ENCODE results near the gene FNDC3B.

The FNDC3B gene

GRCh38 chr3:172202797-172203196 lies 163.4 kb downstream of the FNDC3B start:
- no peak for DNase-seq (ENCODE audit: low read depth)
- TF ChIP-seq, protein P1, sequence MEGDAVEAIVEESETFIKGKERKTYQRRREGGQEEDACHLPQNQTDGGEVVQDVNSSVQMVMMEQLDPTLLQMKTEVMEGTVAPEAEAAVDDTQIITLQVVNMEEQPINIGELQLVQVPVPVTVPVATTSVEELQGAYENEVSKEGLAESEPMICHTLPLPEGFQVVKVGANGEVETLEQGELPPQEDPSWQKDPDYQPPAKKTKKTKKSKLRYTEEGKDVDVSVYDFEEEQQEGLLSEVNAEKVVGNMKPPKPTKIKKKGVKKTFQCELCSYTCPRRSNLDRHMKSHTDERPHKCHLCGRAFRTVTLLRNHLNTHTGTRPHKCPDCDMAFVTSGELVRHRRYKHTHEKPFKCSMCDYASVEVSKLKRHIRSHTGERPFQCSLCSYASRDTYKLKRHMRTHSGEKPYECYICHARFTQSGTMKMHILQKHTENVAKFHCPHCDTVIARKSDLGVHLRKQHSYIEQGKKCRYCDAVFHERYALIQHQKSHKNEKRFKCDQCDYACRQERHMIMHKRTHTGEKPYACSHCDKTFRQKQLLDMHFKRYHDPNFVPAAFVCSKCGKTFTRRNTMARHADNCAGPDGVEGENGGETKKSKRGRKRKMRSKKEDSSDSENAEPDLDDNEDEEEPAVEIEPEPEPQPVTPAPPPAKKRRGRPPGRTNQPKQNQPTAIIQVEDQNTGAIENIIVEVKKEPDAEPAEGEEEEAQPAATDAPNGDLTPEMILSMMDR (conservative IDR thresholded peaks at IDR 0.05; ENCODE audit: control insufficient read depth, insufficient read depth, low read depth, low read length): no peak
- no peak overlapping the region for H3K4me3 ChIP-seq (ENCODE audit: control insufficient read depth, low read depth, low read length)

DNA sequence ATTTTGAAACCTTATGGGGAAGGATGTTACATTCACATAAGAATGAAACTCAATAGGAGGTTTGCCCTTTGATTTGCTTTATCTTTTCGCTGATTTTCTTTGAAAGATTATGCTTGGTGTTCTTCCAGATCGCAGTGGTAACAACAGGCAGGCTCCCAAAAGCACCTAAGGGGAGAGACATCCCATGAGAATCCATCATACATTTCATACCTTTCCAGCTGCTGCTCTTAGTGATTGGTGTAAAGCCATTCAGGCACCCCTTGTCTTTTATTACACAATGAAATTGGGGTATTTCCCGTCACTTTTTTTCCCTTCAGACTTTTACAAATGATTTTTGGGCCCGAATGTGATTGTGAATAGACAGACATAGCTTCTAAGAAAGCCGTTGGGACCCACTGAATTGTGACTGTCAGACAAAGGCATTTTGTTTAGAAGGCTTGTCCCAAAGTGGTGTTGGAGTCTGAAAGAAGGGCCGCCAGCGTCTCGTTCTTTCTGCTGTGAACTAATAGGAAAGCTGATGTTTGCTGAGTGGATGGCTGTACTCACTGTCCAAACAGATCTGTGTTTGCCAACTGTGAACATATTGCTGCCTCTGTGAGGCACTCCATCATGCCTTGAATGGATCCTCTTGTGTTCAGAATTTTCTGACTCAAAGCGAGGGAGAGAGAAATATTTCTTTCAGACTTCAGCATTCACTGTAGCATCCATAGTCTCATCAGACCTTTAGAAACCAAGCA lies 164.3 kb downstream of the FNDC3B start:
- TF ChIP-seq, protein P1 (conservative IDR thresholded peaks at IDR 0.05; ENCODE audit: control insufficient read depth, insufficient read depth, low read depth, low read length): no peak
- DNase-seq (ENCODE audit: low read depth): peak; percentile 42
- H3K4me3 ChIP-seq (ENCODE audit: control insufficient read depth, low read depth, low read length): no peak overlapping the region

DNA sequence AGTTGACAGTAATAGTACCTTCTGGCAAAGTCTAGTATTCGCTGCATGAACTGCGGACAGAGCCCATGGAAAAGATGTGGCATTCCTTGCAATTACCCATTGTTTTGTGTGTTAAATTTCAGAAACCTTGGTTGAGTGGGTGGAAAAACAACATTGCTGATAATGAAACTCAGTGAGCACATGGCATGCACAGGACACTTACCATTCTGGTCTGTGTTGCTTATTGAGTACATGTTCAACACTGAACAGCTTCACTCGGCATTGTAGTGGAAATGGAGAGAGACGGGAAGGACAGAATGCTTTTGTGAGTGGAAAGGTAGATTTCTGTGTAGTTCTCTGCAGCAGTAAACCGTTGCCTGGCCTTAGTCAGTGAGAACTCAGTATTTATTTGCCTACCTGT lies 165.3 kb downstream of the FNDC3B start:
- TF ChIP-seq, protein P1 (conservative IDR thresholded peaks at IDR 0.05; ENCODE audit: control insufficient read depth, insufficient read depth, low read depth, low read length): no peak

GRCh38 chr3:172208586-172209332 lies 169.4 kb downstream of the FNDC3B start:
- H3K4me3 ChIP-seq (ENCODE audit: control insufficient read depth, low read depth, low read length): no peak overlapping the region
- DNase-seq (ENCODE audit: low read depth): no peak
- TF ChIP-seq, protein P1 (conservative IDR thresholded peaks at IDR 0.05; ENCODE audit: control insufficient read depth, insufficient read depth, low read depth, low read length): no peak

More for the DNA sequence above, 165.3 kb downstream of the FNDC3B start:
- H3K4me3 ChIP-seq (ENCODE audit: control insufficient read depth, low read depth, low read length): no peak overlapping the region
- no peak for DNase-seq (ENCODE audit: low read depth)

- H3K4me3 ChIP-seq (ENCODE audit: control insufficient read depth, low read depth, low read length): no peak overlapping the region
- DNase-seq (ENCODE audit: low read depth): no peak
- TF ChIP-seq, protein P1 (conservative IDR thresholded peaks at IDR 0.05; ENCODE audit: control insufficient read depth, insufficient read depth, low read depth, low read length): no peak
Observed at GRCh38 chr3:172209333-172210321, 170.2 kb downstream of the FNDC3B start.

DNA sequence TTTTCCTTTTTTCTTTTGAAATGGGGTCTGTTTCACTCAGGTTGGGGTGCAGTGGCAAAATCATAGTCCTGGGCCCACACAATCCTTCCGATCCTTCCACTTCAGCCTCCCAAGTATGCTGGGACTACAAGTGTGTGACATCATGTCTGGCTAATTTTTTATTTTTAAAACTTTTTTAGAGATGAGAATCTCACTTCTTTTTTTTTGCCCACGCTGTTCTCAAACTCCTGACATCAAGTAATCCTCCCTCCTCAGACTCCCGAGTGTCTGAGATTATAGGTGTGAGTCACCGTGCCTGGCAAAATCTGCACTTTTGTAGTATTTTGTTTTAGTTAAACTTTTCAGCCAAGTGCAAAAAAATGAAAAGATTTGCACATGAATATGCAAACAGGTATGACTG lies 171.0 kb downstream of the FNDC3B start:
- peak; percentile 58 for DNase-seq (ENCODE audit: low read depth)
- TF ChIP-seq, protein P1 (conservative IDR thresholded peaks at IDR 0.05; ENCODE audit: control insufficient read depth, insufficient read depth, low read depth, low read length): no peak
- no peak overlapping the region for H3K4me3 ChIP-seq (ENCODE audit: control insufficient read depth, low read depth, low read length)

All from fibroblast of mammary gland (primary cell).